Fibroblast of skin of right biceps (primary cell): Measurements from ENCODE around the gene PRM3.

Experiments used
- DNase-seq: peaks from one replicate; pipeline ENCODE4 v3.0.0-alpha.2; 2013

Gene PRM3

DNA sequence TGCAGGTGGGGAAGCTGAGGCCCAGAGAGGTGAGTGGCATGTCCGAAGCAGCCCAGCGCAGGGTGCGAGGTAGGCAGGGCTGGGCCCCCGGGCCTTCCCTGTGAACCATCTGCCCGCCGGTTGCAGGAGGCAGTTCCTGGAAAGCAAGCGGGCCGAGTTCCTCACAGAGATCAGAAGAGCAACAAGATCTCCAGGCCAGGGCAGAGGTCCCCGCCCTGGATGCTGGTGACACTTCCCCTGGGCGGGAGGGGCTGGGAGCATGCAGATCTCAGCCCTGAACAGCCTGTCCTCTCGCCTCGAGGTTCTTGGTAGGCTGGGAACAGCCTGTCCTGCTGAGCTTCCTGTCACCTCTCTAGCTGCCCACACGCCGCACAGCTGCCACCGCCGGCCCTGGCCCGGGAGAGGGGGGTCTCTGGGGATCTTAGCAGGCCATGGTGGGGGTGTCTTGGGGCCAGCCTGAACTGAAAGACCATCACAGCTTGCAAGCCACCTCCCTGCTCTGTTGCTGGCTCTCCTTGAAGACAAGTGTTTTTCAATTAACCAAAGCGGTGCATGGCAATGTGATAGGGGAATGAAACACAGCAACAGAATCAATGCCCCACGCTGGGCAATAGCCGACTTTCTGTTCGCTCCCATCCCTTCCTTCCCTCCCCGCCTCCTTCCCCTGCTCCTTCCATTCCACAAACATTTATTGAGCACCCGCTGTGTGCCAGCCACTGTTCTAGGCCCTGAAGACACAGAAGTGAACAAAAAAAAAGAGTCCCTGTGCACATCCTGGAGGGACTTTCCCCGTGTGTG is 49.1 kb downstream of the PRM3 start:
- no peak for DNase-seq
